Esophagus (tissue), 2 donors: ENCODE measurements around the gene KIFAP3. TPM values are rescaled to one million over a fixed set of nuclear protein-coding genes. Genes with fewer than 3 reads are reported as not detected.
"Not testable (repeated sequence)": the region's sequence is repeated elsewhere in the genome, so short reads cannot be mapped to it uniquely, and the experiment has no call there.

Source experiments
- H3K27ac ChIP-seq, 2 donors: one replicate each; pipeline ENCODE4 v1.5.1; 2013; ENCODE audit warnings: low read depth in 2 of 2, mild to moderate bottlenecking in 2 of 2, inconsistent platforms in 1 of 2, low read length in 1 of 2, moderate library complexity in 1 of 2
- H3K27me3 ChIP-seq, 2 donors: one replicate each; pipeline ENCODE4 v1.6.1; 2013; ENCODE audit warnings: low read length in 2 of 2, control low read depth in 1 of 2, mild to moderate bottlenecking in 1 of 2; ENCODE audit not compliant: insufficient read depth in 2 of 2, control insufficient read depth in 1 of 2
- H3K36me3 ChIP-seq, 2 donors: one replicate each; pipeline ENCODE4 v1.6.1; 2013; ENCODE audit warnings: low read length in 1 of 2; ENCODE audit not compliant: control insufficient read depth in 2 of 2, insufficient read depth in 2 of 2
- H3K4me1 ChIP-seq, 2 donors: one replicate each; pipeline ENCODE4 v1.6.1; 2013; ENCODE audit warnings: low read length in 1 of 2; ENCODE audit not compliant: control insufficient read depth in 2 of 2, insufficient read depth in 2 of 2
- H3K4me3 ChIP-seq, 2 donors: one replicate each; pipeline ENCODE4 v1.5.1; 2013; ENCODE audit warnings: low read length in 2 of 2, mild to moderate bottlenecking in 2 of 2, low read depth in 1 of 2, moderate library complexity in 1 of 2
- H3K9me3 ChIP-seq, 2 donors: one replicate each; pipeline ENCODE4 v1.6.1; 2013; ENCODE audit warnings: mild to moderate bottlenecking in 2 of 2, low read depth in 1 of 2, low read length in 1 of 2, moderate library complexity in 1 of 2; ENCODE audit not compliant: control insufficient read depth in 2 of 2, insufficient read depth in 1 of 2
- WGBS, 2 donors: extraction: QIAGEN DNeasy Blood & Tissue Kit; methylation state at CpG; one replicate each; pipeline ENCODE4 v1.1.7; 2013; 5-methylcytosine and 5-hydroxymethylcytosine counted together
- polyA plus RNA-seq, 2 donors: library from polyadenylated mRNA; stranded (reverse); fragments of 200-250 nt; gene quantifications; one replicate each; pipeline ENCODE4 v1.2.3, GENCODE V29; 2013
- donor health status: healthy with polysubstance abuse.
- donor health status: Bipolar disorder and iron deficiency.

The KIFAP3 gene
- polyA plus RNA-seq, 2 donors: 4.8 to 10.0 TPM

- Histone ChIP-seq H3K27ac (no peak overlapping the region), H3K27me3 (no peaks in the 10 kb centered on the region), H3K9me3 (no peaks in the 10 kb centered on the region), H3K4me3 (no peak overlapping the region), H3K36me3 (no peaks in the 10 kb centered on the region), H3K4me1 (no peaks in the 10 kb centered on the region)
- WGBS, 2 donors: 72 to 80% methylated on average over 3 of the region's 3 CpGs
These were observed 7.2 kb downstream of the KIFAP3 start for GRCh38 chr1:170067253-170067819.

GRCh38 chr1:170064821-170065220 is 9.7 kb downstream of the KIFAP3 start:
- H3K27me3 ChIP-seq: no peaks in the 10 kb centered on the region
- WGBS, 2 donors: 83 to 87% methylated on average over 1 of the region's 1 CpG
- H3K27ac ChIP-seq: no peak overlapping the region
- H3K4me1 ChIP-seq: no peaks in the 10 kb centered on the region
- H3K4me3 ChIP-seq: no peak overlapping the region
- H3K9me3 ChIP-seq: no peaks in the 10 kb centered on the region
- H3K36me3 ChIP-seq: no peaks in the 10 kb centered on the region

- 80% methylated on average over 5 of the region's 5 CpGs for WGBS, 2 donors
- peak overlapping the region in 1 of 2 donors; percentile 79 for H3K27ac ChIP-seq
- H3K9me3 ChIP-seq: no peaks in the 10 kb centered on the region
- H3K4me1 ChIP-seq: no peaks in the 10 kb centered on the region
- no peaks in the 10 kb centered on the region for H3K27me3 ChIP-seq
- no peaks in the 10 kb centered on the region for H3K36me3 ChIP-seq
- no peak overlapping the region for H3K4me3 ChIP-seq
These were observed 11.2 kb downstream of the KIFAP3 start for GRCh38 chr1:170063109-170063826.

GRCh38 chr1:170061676-170062075 is 12.8 kb downstream of the KIFAP3 start:
- not testable (repeated sequence) for H3K4me3 ChIP-seq, H3K4me1 ChIP-seq, H3K27ac ChIP-seq, H3K9me3 ChIP-seq, H3K36me3 ChIP-seq, H3K27me3 ChIP-seq
- 90 to 98% methylated on average over 4 of the region's 4 CpGs for WGBS, 2 donors

- H3K4me3 ChIP-seq, H3K36me3 ChIP-seq, H3K27me3 ChIP-seq, H3K27ac ChIP-seq, H3K9me3 ChIP-seq, H3K4me1 ChIP-seq: not testable (repeated sequence)
- WGBS, 2 donors: 62 to 82% methylated on average over 2 of the region's 3 CpGs
These were observed 14.4 kb downstream of the KIFAP3 start for GRCh38 chr1:170060015-170060520.

- no peaks in the 10 kb centered on the region for H3K27me3 ChIP-seq
- peaks cover 0 to 4% of the 10 kb centered on the region in 2 donors for H3K4me1 ChIP-seq
- 83 to 91% methylated on average over 3 of the region's 3 CpGs for WGBS, 2 donors
- no peak overlapping the region for H3K27ac ChIP-seq
- H3K9me3 ChIP-seq: no peaks in the 10 kb centered on the region
- peaks cover 0 to 5% of the 10 kb centered on the region in 2 donors for H3K36me3 ChIP-seq
- H3K4me3 ChIP-seq: no peak overlapping the region
These were observed 25.2 kb downstream of the KIFAP3 start for GRCh38 chr1:170049176-170049800.

GRCh38 chr1:170048515-170048914 is 26.0 kb downstream of the KIFAP3 start:
- Histone ChIP-seq H3K4me3 (no peak overlapping the region), H3K27me3 (no peaks in the 10 kb centered on the region), H3K27ac (no peak overlapping the region), H3K36me3 (peaks cover 0 to 5% of the 10 kb centered on the region in 2 donors), H3K9me3 (no peaks in the 10 kb centered on the region), H3K4me1 (peaks cover 0 to 4% of the 10 kb centered on the region in 2 donors)
- WGBS, 2 donors: 98% methylated on average over 7 of the region's 7 CpGs

GRCh38 chr1:170044187-170044586 is 30.3 kb downstream of the KIFAP3 start:
- Histone ChIP-seq H3K36me3 (peaks cover 2 to 4% of the 10 kb centered on the region in 2 donors), H3K27ac (no peak overlapping the region), H3K4me3 (no peak overlapping the region), H3K27me3 (no peaks in the 10 kb centered on the region), H3K9me3 (no peaks in the 10 kb centered on the region), H3K4me1 (peaks cover 0 to 3% of the 10 kb centered on the region in 2 donors)

GRCh38 chr1:170041423-170042192 is 32.9 kb downstream of the KIFAP3 start:
- H3K9me3 ChIP-seq: no peaks in the 10 kb centered on the region
- peaks cover 0 to 2% of the 10 kb centered on the region in 2 donors for H3K36me3 ChIP-seq
- H3K4me1 ChIP-seq: no peaks in the 10 kb centered on the region
- no peak overlapping the region for H3K4me3 ChIP-seq
- H3K27me3 ChIP-seq: no peaks in the 10 kb centered on the region
- WGBS, 2 donors: 92 to 94% methylated on average over 14 of the region's 14 CpGs
- no peak overlapping the region for H3K27ac ChIP-seq
